ENCODE results near the gene BBS7. TPM values are rescaled to one million over a fixed set of nuclear protein-coding genes. Genes with fewer than 3 reads are reported as not detected.

The BBS7 gene
- total RNA-seq, 2 donors from 2014 or later, result 13.9 to 17.6 TPM

- H3K9me3 Mint-ChIP-seq, result no peaks in the 10 kb centered on the region
- DNase-seq (ENCODE audit: low spot score in 2 of 2) (no peak), ATAC-seq (no peak)
- H3K27ac Mint-ChIP-seq, result peak overlapping the region; percentile 97 to 98
- peaks cover 29 to 32% of the 10 kb centered on the region in 2 donors for H3K36me3 Mint-ChIP-seq
Measured at GRCh38 chr4:121801715-121802075, 68.6 kb downstream of the BBS7 start.

GRCh38 chr4:121800961-121801714, 69.1 kb downstream of the BBS7 start, which contains the start of gene EXOSC9:
TSS of gene EXOSC9 (plus strand) at chr4:121801323. CDS start at chr4:121801425, 102 bp downstream.
- peaks cover 29 to 32% of the 10 kb centered on the region in 2 donors for H3K36me3 Mint-ChIP-seq
- H3K27ac Mint-ChIP-seq, result peak within 1 kb of the TSS; percentile 97 to 98
- ATAC-seq, result peak; percentile 81 to 83
- peak; percentile 94 to 95 for DNase-seq (ENCODE audit: low spot score in 2 of 2)
- H3K9me3 Mint-ChIP-seq, result no peaks in the 10 kb centered on the region

- Mint-ChIP-seq H3K27ac (peak overlapping the region; percentile 97 to 98), H3K36me3 (peaks cover 29 to 32% of the 10 kb centered on the region in 2 donors), H3K9me3 (no peaks in the 10 kb centered on the region)
- ATAC-seq (peak; percentile 6 to 45), DNase-seq (ENCODE audit: low spot score in 2 of 2) (no peak)
Measured at GRCh38 chr4:121800638-121800960, 69.7 kb downstream of the BBS7 start.

GRCh38 chr4:121799867-121800501, 70.3 kb downstream of the BBS7 start:
- no peak for ATAC-seq
- DNase-seq (ENCODE audit: low spot score in 2 of 2), result no peak
- no peaks in the 10 kb centered on the region for H3K9me3 Mint-ChIP-seq
- H3K27ac Mint-ChIP-seq, result peak overlapping the region; percentile 97 to 98
- H3K36me3 Mint-ChIP-seq, result peaks cover 23 to 28% of the 10 kb centered on the region in 2 donors

- DNase-seq (ENCODE audit: low spot score in 2 of 2), result no peak
- peaks cover 23 to 25% of the 10 kb centered on the region in 2 donors for H3K36me3 Mint-ChIP-seq
- ATAC-seq, result no peak
- H3K27ac Mint-ChIP-seq, result peak overlapping the region; percentile 77 to 97
- no peaks in the 10 kb centered on the region for H3K9me3 Mint-ChIP-seq
Measured at GRCh38 chr4:121799208-121799823, 71.0 kb downstream of the BBS7 start.

- Mint-ChIP-seq H3K36me3 (peaks cover 7 to 9% of the 10 kb centered on the region in 2 donors), H3K9me3 (no peaks in the 10 kb centered on the region), H3K27ac (no peak overlapping the region)
- ATAC-seq (no peak), DNase-seq (ENCODE audit: low spot score in 2 of 2) (no peak)
Measured at GRCh38 chr4:121796283-121796682, 74.0 kb downstream of the BBS7 start.

- H3K36me3 Mint-ChIP-seq, result no peaks in the 10 kb centered on the region
- DNase-seq (ENCODE audit: low spot score in 2 of 2) (no peak), ATAC-seq (no peak)
- no peak overlapping the region for H3K27ac Mint-ChIP-seq
- no peaks in the 10 kb centered on the region for H3K9me3 Mint-ChIP-seq
Measured at GRCh38 chr4:121794505-121795188, 75.6 kb downstream of the BBS7 start.

- ATAC-seq (peak in 1 of 2 donors; percentile 42), DNase-seq (ENCODE audit: low spot score in 2 of 2) (no peak)
- H3K27ac Mint-ChIP-seq, result no peak overlapping the region
- no peaks in the 10 kb centered on the region for H3K9me3 Mint-ChIP-seq
- H3K36me3 Mint-ChIP-seq, result no peaks in the 10 kb centered on the region
Measured at GRCh38 chr4:121792966-121793365, 77.3 kb downstream of the BBS7 start.

GRCh38 chr4:121791481-121791880, 78.8 kb downstream of the BBS7 start:
- Mint-ChIP-seq H3K27ac (no peak overlapping the region), H3K36me3 (no peaks in the 10 kb centered on the region), H3K9me3 (no peaks in the 10 kb centered on the region)
- DNase-seq (ENCODE audit: low spot score in 2 of 2) (no peak), ATAC-seq (no peak)

GRCh38 chr4:121790976-121791375, 79.3 kb downstream of the BBS7 start:
- DNase-seq (ENCODE audit: low spot score in 2 of 2), result no peak
- H3K27ac Mint-ChIP-seq, result no peak overlapping the region
- ATAC-seq, result no peak
- no peaks in the 10 kb centered on the region for H3K36me3 Mint-ChIP-seq
- no peaks in the 10 kb centered on the region for H3K9me3 Mint-ChIP-seq

GRCh38 chr4:121789960-121790829, 80.1 kb downstream of the BBS7 start:
- H3K36me3 Mint-ChIP-seq, result no peaks in the 10 kb centered on the region
- no peak overlapping the region for H3K27ac Mint-ChIP-seq
- no peak for ATAC-seq
- no peaks in the 10 kb centered on the region for H3K9me3 Mint-ChIP-seq
- DNase-seq (ENCODE audit: low spot score in 2 of 2), result no peak

- no peak for ATAC-seq
- no peak overlapping the region for H3K27ac Mint-ChIP-seq
- no peak for DNase-seq (ENCODE audit: low spot score in 2 of 2)
- no peaks in the 10 kb centered on the region for H3K9me3 Mint-ChIP-seq
- no peaks in the 10 kb centered on the region for H3K36me3 Mint-ChIP-seq
Measured at GRCh38 chr4:121789455-121789854, 80.8 kb downstream of the BBS7 start.

- Mint-ChIP-seq H3K27ac (no peak overlapping the region), H3K9me3 (peaks cover 0 to 2% of the 10 kb centered on the region in 2 donors), H3K36me3 (peaks cover 0 to under 1% of the 10 kb centered on the region in 2 donors)
- DNase-seq (ENCODE audit: low spot score in 2 of 2), result no peak
- ATAC-seq, result peak in 1 of 2 donors; percentile 80
Measured at GRCh38 chr4:121788896-121789295, 81.4 kb downstream of the BBS7 start.

GRCh38 chr4:121786221-121786620, 84.1 kb downstream of the BBS7 start:
- Mint-ChIP-seq H3K9me3 (peaks cover 0 to 4% of the 10 kb centered on the region in 2 donors), H3K27ac (no peak overlapping the region), H3K36me3 (peaks cover 0 to 4% of the 10 kb centered on the region in 2 donors)
- no peak for ATAC-seq
- no peak for DNase-seq (ENCODE audit: low spot score in 2 of 2)

- H3K9me3 Mint-ChIP-seq, result peaks cover 0 to 4% of the 10 kb centered on the region in 2 donors
- peaks cover 0 to 4% of the 10 kb centered on the region in 2 donors for H3K36me3 Mint-ChIP-seq
- DNase-seq (ENCODE audit: low spot score in 2 of 2) (no peak), ATAC-seq (no peak)
- no peak overlapping the region for H3K27ac Mint-ChIP-seq
Measured at GRCh38 chr4:121785479-121785878, 84.8 kb downstream of the BBS7 start.

GRCh38 chr4:121784975-121785374, 85.3 kb downstream of the BBS7 start:
- H3K36me3 Mint-ChIP-seq, result peaks cover 0 to 4% of the 10 kb centered on the region in 2 donors
- H3K9me3 Mint-ChIP-seq, result peaks cover 0 to 4% of the 10 kb centered on the region in 2 donors
- DNase-seq (ENCODE audit: low spot score in 2 of 2) (no peak), ATAC-seq (no peak)
- H3K27ac Mint-ChIP-seq, result no peak overlapping the region
